ENCODE measurements around the gene CSKMT. TPM values are rescaled to one million over a fixed set of nuclear protein-coding genes. Genes with fewer than 3 reads are reported as not detected.

CSKMT gene
- total RNA-seq, 2 donors from 2014 or later = 9.4 to 27.0 TPM

DNA sequence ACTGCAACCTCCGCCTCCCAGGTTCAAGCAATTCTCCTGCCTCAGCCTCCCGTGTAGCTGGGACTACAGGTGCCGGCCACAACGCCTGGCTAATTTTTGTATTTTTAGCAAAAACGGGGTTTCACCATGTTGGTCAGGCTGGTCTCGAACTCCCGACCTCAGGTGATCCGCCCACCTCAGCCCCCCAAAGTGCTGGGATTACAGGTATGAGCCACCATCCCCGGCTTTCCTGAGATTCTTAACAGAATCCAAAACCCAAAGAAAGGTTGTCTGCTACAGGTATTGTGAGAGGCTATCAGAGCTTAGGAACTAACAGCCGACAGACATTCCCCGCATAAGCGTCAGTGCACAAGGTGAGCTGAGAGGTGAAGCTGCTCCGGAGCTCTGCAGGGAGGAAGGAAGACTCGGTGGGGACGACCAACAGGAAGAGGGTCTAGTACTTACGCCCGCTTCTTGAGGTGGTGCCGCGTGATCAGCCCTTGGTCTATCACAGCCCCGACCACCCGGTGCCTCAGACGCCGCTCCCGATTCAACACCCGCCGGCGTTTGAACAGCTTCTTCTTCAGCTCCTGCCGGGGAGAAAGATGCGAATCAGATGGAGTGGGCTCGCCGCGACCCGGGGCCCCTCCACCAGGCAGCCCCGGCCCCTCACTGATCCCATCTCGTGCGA is 572 bp upstream of the CSKMT start:
- peak overlapping the region; percentile 89 to 99 for H3K9ac ChIP-seq (ENCODE audit: low read depth in 2 of 2, low read length in 2 of 2)
- TF ChIP-seq, protein P1, sequence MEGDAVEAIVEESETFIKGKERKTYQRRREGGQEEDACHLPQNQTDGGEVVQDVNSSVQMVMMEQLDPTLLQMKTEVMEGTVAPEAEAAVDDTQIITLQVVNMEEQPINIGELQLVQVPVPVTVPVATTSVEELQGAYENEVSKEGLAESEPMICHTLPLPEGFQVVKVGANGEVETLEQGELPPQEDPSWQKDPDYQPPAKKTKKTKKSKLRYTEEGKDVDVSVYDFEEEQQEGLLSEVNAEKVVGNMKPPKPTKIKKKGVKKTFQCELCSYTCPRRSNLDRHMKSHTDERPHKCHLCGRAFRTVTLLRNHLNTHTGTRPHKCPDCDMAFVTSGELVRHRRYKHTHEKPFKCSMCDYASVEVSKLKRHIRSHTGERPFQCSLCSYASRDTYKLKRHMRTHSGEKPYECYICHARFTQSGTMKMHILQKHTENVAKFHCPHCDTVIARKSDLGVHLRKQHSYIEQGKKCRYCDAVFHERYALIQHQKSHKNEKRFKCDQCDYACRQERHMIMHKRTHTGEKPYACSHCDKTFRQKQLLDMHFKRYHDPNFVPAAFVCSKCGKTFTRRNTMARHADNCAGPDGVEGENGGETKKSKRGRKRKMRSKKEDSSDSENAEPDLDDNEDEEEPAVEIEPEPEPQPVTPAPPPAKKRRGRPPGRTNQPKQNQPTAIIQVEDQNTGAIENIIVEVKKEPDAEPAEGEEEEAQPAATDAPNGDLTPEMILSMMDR (IDR thresholded peaks at IDR 0.05) = no peak
- peak overlapping the region; percentile 96 for H3K27ac ChIP-seq
- DNase-seq = peak; percentile 50
- H3K36me3 ChIP-seq = no peaks in the 10 kb centered on the region
- H3K27me3 ChIP-seq = no peaks in the 10 kb centered on the region
- H3K4me1 ChIP-seq = peaks cover 18% of the 10 kb centered on the region
- no peaks in the 10 kb centered on the region for H3K9me3 ChIP-seq
- peak overlapping the region; percentile 87 for H3K4me3 ChIP-seq
- intact Hi-C loops (cut with DNase I) = no loop called here

DNA sequence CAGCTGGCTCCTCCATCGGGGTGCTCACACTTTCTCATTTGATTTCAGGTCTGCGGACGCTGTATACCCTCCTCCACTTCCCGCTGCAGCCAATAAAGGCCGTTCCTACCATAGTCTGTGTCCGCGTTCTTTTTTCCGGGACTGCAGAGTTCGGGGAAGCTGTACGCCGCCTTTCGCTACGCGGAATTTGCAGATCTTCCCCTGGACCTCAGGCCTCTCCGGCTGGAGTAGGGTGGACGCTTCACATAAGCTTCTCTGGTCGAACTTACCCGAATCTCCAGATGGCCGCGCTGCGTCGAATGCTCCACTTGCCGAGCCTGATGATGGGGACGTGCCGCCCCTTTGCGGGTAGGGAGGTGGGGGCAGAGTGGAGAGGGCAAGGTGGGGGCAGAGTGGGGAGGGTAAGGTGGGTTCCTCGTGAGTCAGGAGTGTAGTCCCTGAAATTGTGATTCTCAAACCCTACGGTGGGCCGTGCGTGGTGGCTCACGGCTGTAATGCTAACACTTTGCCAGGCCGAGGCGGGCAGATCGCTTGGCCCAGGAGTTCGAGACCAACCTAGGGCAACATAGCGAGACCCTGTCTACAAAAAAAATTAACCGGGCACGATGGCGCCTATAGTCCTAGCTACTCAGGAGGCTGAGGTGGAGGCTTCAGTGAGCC is 617 bp downstream of the CSKMT start:
- intact Hi-C loops (cut with DNase I) = no loop called here
- Histone ChIP-seq H3K27me3 (no peaks in the 10 kb centered on the region), H3K4me3 (peak overlapping the region; percentile 87), H3K9me3 (no peaks in the 10 kb centered on the region), H3K36me3 (no peaks in the 10 kb centered on the region), H3K9ac (ENCODE audit: low read depth in 2 of 2, low read length in 2 of 2) (peak overlapping the region; percentile 68 to 99), H3K4me1 (peaks cover 23% of the 10 kb centered on the region), H3K27ac (peak overlapping the region; percentile 96)
- TF ChIP-seq, protein P1 (IDR thresholded peaks at IDR 0.05) = no peak
- peak; percentile 64 for DNase-seq

DNA sequence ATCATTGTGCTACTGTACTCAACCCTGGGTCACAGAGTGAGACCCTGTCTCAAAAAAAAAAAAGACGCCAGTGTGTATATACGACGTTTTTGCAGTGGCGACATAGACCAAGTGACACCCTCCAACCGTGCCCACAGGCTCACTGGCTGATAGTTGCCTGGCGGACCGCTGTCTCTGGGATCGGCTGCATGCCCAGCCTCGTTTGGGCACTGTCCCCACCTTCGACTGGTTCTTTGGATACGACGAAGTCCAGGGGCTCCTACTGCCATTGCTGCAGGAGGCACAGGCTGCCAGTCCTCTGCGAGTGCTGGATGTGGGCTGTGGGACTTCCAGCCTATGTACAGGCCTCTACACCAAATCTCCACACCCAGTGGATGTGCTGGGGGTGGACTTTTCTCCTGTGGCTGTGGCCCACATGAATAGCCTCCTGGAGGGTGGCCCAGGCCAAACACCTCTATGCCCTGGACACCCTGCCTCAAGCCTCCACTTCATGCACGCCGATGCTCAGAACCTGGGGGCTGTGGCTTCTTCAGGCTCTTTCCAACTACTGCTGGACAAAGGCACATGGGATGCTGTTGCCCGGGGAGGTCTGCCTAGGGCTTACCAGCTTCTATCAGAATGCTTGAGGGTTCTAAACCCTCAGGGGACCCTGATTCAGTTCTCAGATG is 1.3 kb downstream of the CSKMT start:
- DNase-seq = no peak
- Histone ChIP-seq H3K36me3 (no peaks in the 10 kb centered on the region), H3K4me1 (peaks cover 23% of the 10 kb centered on the region), H3K4me3 (peak overlapping the region; percentile 87), H3K9me3 (no peaks in the 10 kb centered on the region), H3K27ac (peak overlapping the region; percentile 96), H3K27me3 (no peaks in the 10 kb centered on the region), H3K9ac (ENCODE audit: low read depth in 2 of 2, low read length in 2 of 2) (peak overlapping the region; percentile 68 to 99)
- TF ChIP-seq, protein P1 (IDR thresholded peaks at IDR 0.05) = no peak
- intact Hi-C loops (cut with DNase I) = no loop called here

DNA sequence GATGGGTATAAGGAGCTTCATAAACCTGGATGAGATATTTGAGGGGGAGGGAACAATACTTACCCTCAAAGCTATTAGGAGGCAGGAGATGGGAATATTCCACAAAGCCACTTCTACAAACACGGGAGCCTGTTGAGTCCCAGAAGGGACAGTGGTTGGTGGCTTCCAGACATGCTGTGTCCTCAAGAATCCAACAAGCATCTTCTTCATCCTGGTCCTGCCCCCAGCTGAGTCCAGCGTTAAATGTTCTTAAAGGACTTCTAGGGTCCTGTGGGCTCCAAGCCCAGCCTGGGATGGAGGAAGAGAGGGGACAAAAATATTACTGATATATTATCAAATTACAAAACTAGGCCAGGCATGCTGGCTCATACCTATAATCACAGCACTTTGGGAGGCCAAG is 2.3 kb downstream of the CSKMT start:
- Histone ChIP-seq H3K27ac (no peak overlapping the region), H3K27me3 (no peaks in the 10 kb centered on the region), H3K9me3 (no peaks in the 10 kb centered on the region), H3K36me3 (no peaks in the 10 kb centered on the region), H3K9ac (ENCODE audit: low read depth in 2 of 2, low read length in 2 of 2) (no peak overlapping the region), H3K4me1 (peaks cover 23% of the 10 kb centered on the region), H3K4me3 (no peak overlapping the region)
- TF ChIP-seq, protein P1 (IDR thresholded peaks at IDR 0.05) = no peak
- intact Hi-C loops (cut with DNase I) = no loop called here
- no peak for DNase-seq

DNA sequence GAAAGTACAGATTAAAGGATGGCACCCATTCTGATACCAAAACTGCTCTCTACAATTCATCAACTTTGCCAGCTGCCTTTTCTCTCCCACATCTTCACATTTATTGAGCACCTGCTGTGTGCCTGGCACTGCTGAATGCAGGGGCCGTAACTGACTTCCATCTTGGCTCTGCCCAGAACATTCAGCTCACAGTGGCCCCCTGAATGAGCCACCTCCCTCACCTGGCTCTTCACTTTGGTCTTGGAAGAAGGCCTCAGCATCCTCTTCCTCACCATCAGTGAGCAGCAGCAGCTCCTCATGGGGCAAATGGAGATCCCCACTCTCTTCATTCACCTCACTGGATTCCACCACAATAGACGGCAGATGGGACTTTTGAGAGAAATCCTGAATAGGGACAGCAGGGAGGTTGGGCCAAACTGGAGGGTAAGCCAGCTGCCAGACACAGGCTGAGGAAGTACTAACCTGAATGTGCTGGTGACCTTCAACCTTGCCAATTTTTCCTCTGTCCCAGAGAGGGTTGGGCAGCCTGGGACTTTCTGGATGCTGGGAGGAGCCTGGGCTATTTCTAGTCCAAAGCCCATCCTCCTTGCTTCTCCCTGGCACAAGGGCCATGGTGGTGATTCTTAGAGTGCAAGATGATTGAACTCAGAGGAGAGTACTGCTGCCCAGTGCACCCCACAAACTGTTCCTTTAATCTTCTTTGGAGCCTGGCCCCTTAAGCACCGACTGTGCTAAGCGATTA is 4.5 kb downstream of the CSKMT start:
- H3K36me3 ChIP-seq = no peaks in the 10 kb centered on the region
- no peaks in the 10 kb centered on the region for H3K9me3 ChIP-seq
- peak; percentile 81 for DNase-seq
- H3K4me3 ChIP-seq = no peak overlapping the region
- peak overlapping the region; percentile 81 for H3K27ac ChIP-seq
- peaks cover 28% of the 10 kb centered on the region for H3K4me1 ChIP-seq
- intact Hi-C loops (cut with DNase I) = no loop called here
- TF ChIP-seq, protein P1 (IDR thresholded peaks at IDR 0.05) = no peak
- H3K27me3 ChIP-seq = no peaks in the 10 kb centered on the region
- H3K9ac ChIP-seq (ENCODE audit: low read depth in 2 of 2, low read length in 2 of 2) = peak overlapping the region; percentile 3 to 55

Measured in colonic mucosa (tissue), 4 donors.